Peyer's patch (tissue), 4 donors: ENCODE measurements around the gene IDE. TPM values are rescaled to one million over a fixed set of nuclear protein-coding genes. Genes with fewer than 3 reads are reported as not detected.

Experiments used
- DNase-seq, 3 donors: peaks; one replicate each; pipeline ENCODE4 v3.0.0-alpha.2; 2017 to 2019
- H3K27ac ChIP-seq, 4 donors: fragments of 200-600 bp; sonication (generic); one replicate each; pipeline ENCODE4 v1.5.1; 2016 to 2019
- H3K27me3 ChIP-seq, 2 donors: fragments of 200-600 bp; sonication (generic); one replicate each; pipeline ENCODE4 v1.5.1; 2019
- H3K36me3 ChIP-seq, 3 donors: fragments of 200-600 bp; sonication (generic); one replicate each; pipeline ENCODE4 v1.5.1; 2016 to 2019
- H3K4me1 ChIP-seq, 4 donors: fragments of 200-600 bp; sonication (generic); one replicate each; pipeline ENCODE4 v1.5.1; 2016 to 2019
- H3K4me3 ChIP-seq, 4 donors: fragments of 200-600 bp; sonication (generic); 1 replicate in 3 of 4; 2 replicates in 1 of 4; pipeline ENCODE4 v1.5.1; 2016 to 2019; ENCODE audit warnings: mild to moderate bottlenecking in 1 of 4
- H3K9me3 ChIP-seq, 4 donors: fragments of 200-600 bp; sonication (generic); one replicate each; pipeline ENCODE4 v1.5.1; 2016 to 2019; ENCODE audit warnings: mild to moderate bottlenecking in 1 of 4
- POLR2A ChIP-seq, 2 donors: fragments of 450-650 bp; IDR thresholded peaks; one replicate each; pipeline ENCODE4 v1.5.1; 2017; ENCODE audit warnings: antibody characterized with exemption in 2 of 2, mild to moderate bottlenecking in 2 of 2, moderate library complexity in 2 of 2
- total RNA-seq, 4 donors: library from RNA; depleted of rRNA; stranded (reverse); fragments of >200 nt; gene quantifications; one replicate each; pipeline ENCODE4 v1.1.0, GENCODE V29; 2016
- TF ChIP-seq, protein P1 (sequence below), 6 experiments: fragments of 450-650 bp in 4 of 6; fragments of 200-600 bp in 2 of 6; sonication (generic) in 1 of 6; IDR thresholded peaks; one replicate each; pipeline ENCODE4 v1.5.1; 2017 to 2019; ENCODE audit warnings: antibody characterized with exemption in 6 of 6, mild to moderate bottlenecking in 3 of 6, moderate library complexity in 1 of 6

IDE gene
- total RNA-seq, 4 donors from 2014 or later: 27.1 to 71.8 (median 31.7) TPM

DNA sequence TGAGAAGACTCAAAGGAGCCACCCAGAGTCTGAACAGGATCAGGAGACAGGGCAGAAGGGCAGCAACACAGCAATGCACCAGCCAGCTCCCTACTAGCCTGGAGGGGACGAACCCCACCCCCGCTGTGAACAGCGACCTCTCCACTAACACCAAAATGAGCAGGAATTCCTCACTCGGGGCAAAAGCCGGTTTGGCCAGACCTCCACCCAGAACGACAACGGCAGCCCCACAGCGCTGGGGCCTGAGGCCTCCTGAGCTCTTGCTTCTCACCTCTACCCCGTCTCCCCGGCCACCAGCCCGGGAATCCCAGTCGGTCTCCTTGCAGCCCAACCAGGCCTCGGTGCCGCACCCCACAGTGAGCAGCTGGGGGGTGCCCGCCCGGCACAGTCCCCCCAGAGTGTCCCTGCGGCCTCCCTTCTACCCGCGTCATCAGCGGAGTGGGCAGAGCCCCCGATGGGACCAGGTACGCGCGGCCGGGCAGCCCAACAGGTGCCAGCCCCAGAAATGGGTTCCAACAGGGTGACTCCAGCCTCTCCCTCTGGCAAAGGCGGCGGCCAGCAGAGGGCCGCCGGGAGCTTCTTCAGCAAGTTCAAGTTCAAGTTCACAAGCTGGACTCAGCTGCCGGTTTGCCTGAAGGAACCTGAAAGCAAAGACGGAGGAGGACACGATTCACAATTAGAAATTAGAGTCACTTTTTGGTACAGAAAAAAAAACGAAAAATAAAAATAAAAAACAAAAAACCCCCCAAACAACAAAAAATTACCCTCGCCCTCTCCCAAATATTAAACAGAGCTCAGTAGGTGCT, 153.9 kb downstream of the IDE start:
- peak overlapping the region; percentile 11 to 43 (median 39) for H3K4me3 ChIP-seq
- peaks cover 0 to 4% (median 2%) of the 10 kb centered on the region in 4 donors for H3K4me1 ChIP-seq
- TF ChIP-seq, protein P1, sequence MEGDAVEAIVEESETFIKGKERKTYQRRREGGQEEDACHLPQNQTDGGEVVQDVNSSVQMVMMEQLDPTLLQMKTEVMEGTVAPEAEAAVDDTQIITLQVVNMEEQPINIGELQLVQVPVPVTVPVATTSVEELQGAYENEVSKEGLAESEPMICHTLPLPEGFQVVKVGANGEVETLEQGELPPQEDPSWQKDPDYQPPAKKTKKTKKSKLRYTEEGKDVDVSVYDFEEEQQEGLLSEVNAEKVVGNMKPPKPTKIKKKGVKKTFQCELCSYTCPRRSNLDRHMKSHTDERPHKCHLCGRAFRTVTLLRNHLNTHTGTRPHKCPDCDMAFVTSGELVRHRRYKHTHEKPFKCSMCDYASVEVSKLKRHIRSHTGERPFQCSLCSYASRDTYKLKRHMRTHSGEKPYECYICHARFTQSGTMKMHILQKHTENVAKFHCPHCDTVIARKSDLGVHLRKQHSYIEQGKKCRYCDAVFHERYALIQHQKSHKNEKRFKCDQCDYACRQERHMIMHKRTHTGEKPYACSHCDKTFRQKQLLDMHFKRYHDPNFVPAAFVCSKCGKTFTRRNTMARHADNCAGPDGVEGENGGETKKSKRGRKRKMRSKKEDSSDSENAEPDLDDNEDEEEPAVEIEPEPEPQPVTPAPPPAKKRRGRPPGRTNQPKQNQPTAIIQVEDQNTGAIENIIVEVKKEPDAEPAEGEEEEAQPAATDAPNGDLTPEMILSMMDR (IDR thresholded peaks at IDR 0.05): peak in 3 of 6 experiments; percentile 23 to 30 (median 23)
- TF ChIP-seq POLR2A (IDR thresholded peaks at IDR 0.05): no peak
- no peaks in the 10 kb centered on the region for H3K36me3 ChIP-seq
- peak in 2 of 3 donors; percentile 58 to 64 for DNase-seq
- no peak overlapping the region for H3K27ac ChIP-seq
- H3K27me3 ChIP-seq: peaks cover 0 to 5% of the 10 kb centered on the region in 2 donors
- H3K9me3 ChIP-seq: no peaks in the 10 kb centered on the region

DNA sequence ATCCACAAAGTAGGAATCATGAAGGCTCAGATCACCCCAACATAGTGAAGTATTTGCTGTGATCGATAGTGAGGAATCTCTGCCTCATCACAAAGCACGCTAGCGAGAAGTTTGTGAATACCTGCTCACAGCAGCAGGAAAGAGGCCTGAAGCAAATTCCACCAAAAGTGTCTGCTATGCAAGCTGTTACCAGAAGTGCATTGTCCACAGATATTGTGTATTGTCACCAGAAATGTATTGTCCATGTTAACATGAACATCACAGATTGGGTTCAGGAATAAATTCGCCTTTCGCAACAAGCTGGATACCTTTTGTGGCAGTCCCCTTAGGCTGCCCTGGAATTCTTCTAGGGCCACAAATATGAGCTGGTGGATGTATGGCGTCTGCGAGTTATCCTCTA, 155.0 kb downstream of the IDE start:
- Histone ChIP-seq H3K4me1 (peaks cover 0 to 4% (median 2%) of the 10 kb centered on the region in 4 donors), H3K27me3 (peaks cover 0 to 5% of the 10 kb centered on the region in 2 donors), H3K27ac (no peak overlapping the region), H3K36me3 (no peaks in the 10 kb centered on the region), H3K9me3 (no peaks in the 10 kb centered on the region), H3K4me3 (no peak overlapping the region)
- TF ChIP-seq, protein P1 (IDR thresholded peaks at IDR 0.05): no peak
- DNase-seq: no peak

DNA sequence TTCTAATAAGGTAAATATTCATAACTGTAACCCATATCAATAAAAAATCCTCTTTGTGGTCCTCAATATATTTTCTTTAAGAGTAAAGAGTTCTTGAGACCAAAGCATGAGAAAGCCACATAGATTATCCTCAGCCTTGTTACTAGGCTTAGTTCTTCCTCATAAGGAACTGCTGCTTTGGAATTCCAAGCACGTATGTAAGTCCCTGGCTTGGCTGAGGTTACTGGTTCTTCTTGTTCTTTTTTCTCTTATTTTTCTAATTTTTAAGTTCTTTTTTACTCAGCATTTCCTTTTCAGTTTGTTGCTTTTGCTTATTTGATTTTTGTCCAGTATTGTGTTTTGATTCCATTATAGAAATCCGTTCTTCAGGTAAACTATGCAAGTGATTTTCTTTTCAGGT, 155.7 kb downstream of the IDE start:
- no peaks in the 10 kb centered on the region for H3K36me3 ChIP-seq
- no peak for DNase-seq
- no peaks in the 10 kb centered on the region for H3K9me3 ChIP-seq
- TF ChIP-seq, protein P1 (IDR thresholded peaks at IDR 0.05): no peak
- TF ChIP-seq POLR2A (IDR thresholded peaks at IDR 0.05): no peak
- H3K4me1 ChIP-seq: peaks cover 0 to 4% (median 2%) of the 10 kb centered on the region in 4 donors
- no peak overlapping the region for H3K27ac ChIP-seq
- H3K27me3 ChIP-seq: peaks cover 0 to 5% of the 10 kb centered on the region in 2 donors
- H3K4me3 ChIP-seq: no peak overlapping the region

DNA sequence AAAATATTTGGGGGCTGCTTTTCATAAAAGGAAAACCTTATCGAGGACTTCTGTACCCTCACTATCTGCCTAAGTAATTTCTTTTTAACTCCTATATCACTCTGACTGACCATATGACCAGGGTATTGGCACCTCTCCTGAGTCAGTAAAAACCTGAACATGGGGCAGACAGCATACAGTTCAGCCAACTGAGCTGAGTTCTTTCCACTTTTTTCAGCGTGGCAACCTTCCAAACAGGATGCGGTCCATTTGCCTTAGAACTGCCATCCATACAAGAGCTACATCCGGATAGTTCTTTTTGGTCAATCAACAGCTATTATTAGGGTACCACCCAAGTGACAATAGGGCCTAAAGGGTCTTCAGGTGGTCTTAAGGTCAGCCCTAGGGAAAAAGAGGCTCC, 160.4 kb downstream of the IDE start:
- TF ChIP-seq, protein P1 (IDR thresholded peaks at IDR 0.05): no peak
- TF ChIP-seq POLR2A (IDR thresholded peaks at IDR 0.05): no peak
- H3K9me3 ChIP-seq: no peaks in the 10 kb centered on the region
- H3K27me3 ChIP-seq: no peaks in the 10 kb centered on the region
- no peaks in the 10 kb centered on the region for H3K4me1 ChIP-seq
- no peak overlapping the region for H3K4me3 ChIP-seq
- no peaks in the 10 kb centered on the region for H3K36me3 ChIP-seq
- no peak overlapping the region for H3K27ac ChIP-seq
- DNase-seq: no peak

DNA sequence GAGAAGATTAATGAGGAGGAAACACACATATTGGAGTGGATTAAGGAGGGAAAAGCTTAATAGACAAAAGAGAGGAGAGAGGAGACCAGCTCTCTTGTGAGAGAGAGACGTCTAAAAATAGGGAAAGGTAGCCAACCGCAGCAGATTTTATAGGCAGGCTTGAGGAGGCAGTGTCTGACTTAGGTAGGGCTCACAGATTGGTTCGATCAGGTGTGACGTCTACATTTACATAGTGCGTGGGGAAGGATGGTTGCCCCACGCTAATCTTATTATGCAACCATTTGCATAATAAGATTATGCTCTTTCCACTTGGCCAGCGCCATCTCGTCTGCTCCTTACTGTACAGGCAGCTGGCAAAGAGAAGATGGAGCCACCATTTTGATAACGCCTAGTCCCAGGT, 160.9 kb downstream of the IDE start:
- TF ChIP-seq, protein P1 (IDR thresholded peaks at IDR 0.05): no peak
- TF ChIP-seq POLR2A (IDR thresholded peaks at IDR 0.05): no peak
- H3K9me3 ChIP-seq: no peaks in the 10 kb centered on the region
- no peak overlapping the region for H3K27ac ChIP-seq
- no peaks in the 10 kb centered on the region for H3K4me1 ChIP-seq
- H3K27me3 ChIP-seq: no peaks in the 10 kb centered on the region
- no peaks in the 10 kb centered on the region for H3K36me3 ChIP-seq
- no peak for DNase-seq
- no peak overlapping the region for H3K4me3 ChIP-seq
